Endodermal cell (in vitro differentiated cells): ENCODE measurements around the gene TMED3. TPM values are rescaled to one million over a fixed set of nuclear protein-coding genes. Genes with fewer than 3 reads are reported as not detected.

Source experiments
- DNase-seq: peaks from one replicate; pipeline ENCODE4 v3.0.0-alpha.2; 2017
- H3K27ac ChIP-seq: 2 replicates; pipeline ENCODE4 v1.5.1; 2013; ENCODE audit warnings: mild to moderate bottlenecking, low read depth, low read length, moderate library complexity
- H3K27me3 ChIP-seq: 2 replicates; pipeline ENCODE4 v1.6.1; 2013; ENCODE audit warnings: mild to moderate bottlenecking, low read length, moderate library complexity; ENCODE audit not compliant: insufficient read depth, control insufficient read depth, poor library complexity, severe bottlenecking
- H3K36me3 ChIP-seq: 2 replicates; pipeline ENCODE4 v1.7.0; 2013; ENCODE audit warnings: mild to moderate bottlenecking, low read length, moderate library complexity; ENCODE audit not compliant: control insufficient read depth, insufficient read depth
- H3K4me1 ChIP-seq: one replicate; pipeline ENCODE4 v1.7.0; 2013; ENCODE audit warnings: low read length; ENCODE audit not compliant: control insufficient read depth, insufficient read depth
- H3K4me3 ChIP-seq: 2 replicates; pipeline ENCODE4 v1.5.1; 2013; ENCODE audit warnings: mild to moderate bottlenecking, low read length, moderate library complexity
- H3K9ac ChIP-seq: 2 replicates; pipeline ENCODE4 v1.6.1; 2013; ENCODE audit warnings: mild to moderate bottlenecking, low read length, moderate library complexity; ENCODE audit not compliant: poor library complexity, severe bottlenecking; ENCODE audit errors: extremely low read depth
- H3K9me3 ChIP-seq: 2 replicates; pipeline ENCODE4 v1.6.1; 2013; ENCODE audit warnings: mild to moderate bottlenecking, low read length, moderate library complexity; ENCODE audit not compliant: control insufficient read depth
- H3K27ac Mint-ChIP-seq: 2 replicates; pipeline ENCODE4 v1.8.0; 2020; ENCODE audit warnings: mixed read lengths
- H3K27me3 Mint-ChIP-seq: 2 replicates; pipeline ENCODE4 v1.8.0; 2021; ENCODE audit warnings: mild to moderate bottlenecking, mixed read lengths; ENCODE audit not compliant: insufficient read depth
- H3K36me3 Mint-ChIP-seq: 2 replicates; pipeline ENCODE4 v1.8.0; 2020; ENCODE audit warnings: low read depth, mixed read lengths
- H3K4me1 Mint-ChIP-seq: 2 replicates; pipeline ENCODE4 v1.8.0; 2020; ENCODE audit warnings: mixed read lengths
- H3K4me3 Mint-ChIP-seq: 2 replicates; pipeline ENCODE4 v1.8.0; 2020; ENCODE audit warnings: mild to moderate bottlenecking, moderate library complexity, mixed read lengths
- H3K9me3 Mint-ChIP-seq: 2 replicates; pipeline ENCODE4 v1.8.0; 2020; ENCODE audit warnings: mild to moderate bottlenecking, mixed read lengths
- CTCF ChIP-seq: fragments of 200-600 bp; sonication (generic); conservative IDR thresholded peaks from 2 replicates; pipeline ENCODE4 v1.5.0; 2021; ENCODE audit warnings: antibody characterized with exemption, mild to moderate bottlenecking
- WGBS, 2 experiments: methylation state at CpG; one replicate each; pipeline versions ENCODE4 v1.1.5 to v1.1.7; 2013; ENCODE audit warnings: missing lambda C conversion rate in 2 of 2, mixed read lengths in 1 of 2; ENCODE audit not compliant: insufficient coverage in 1 of 2, insufficient read length in 1 of 2; 5-methylcytosine and 5-hydroxymethylcytosine counted together
- total RNA-seq, 2 donors: library from RNA; stranded (reverse); fragmentation: NEBNext Ultra II Directional in 1 of 2; extraction: Animal tissue kit (Norgen Biotek cat#: 25700) in 1 of 2; gene quantifications; 2 replicates in 1 of 2; 3 replicates in 1 of 2; pipeline ENCODE4 v1.2.1, GENCODE V29; 2021

The TMED3 gene
- total RNA-seq, 2 donors from 2014 or later = 44.8 to 48.9 TPM

GRCh38 chr15:79357566-79357965, 46.7 kb downstream of the TMED3 start:
- H3K36me3 ChIP-seq = no peaks in the 10 kb centered on the region
- Mint-ChIP-seq H3K4me1 (no peaks in the 10 kb centered on the region), H3K27ac (no peak overlapping the region), H3K27me3 (no peaks in the 10 kb centered on the region), H3K9me3 (peaks cover under 1% of the 10 kb centered on the region), H3K36me3 (no peaks in the 10 kb centered on the region), H3K4me3 (no peak overlapping the region)
- H3K27me3 ChIP-seq = no peaks in the 10 kb centered on the region
- no peak overlapping the region for H3K4me3 ChIP-seq
- WGBS, 2 experiments = 98 to 100% methylated on average over 1 to 3 of the region's 3 CpGs
- H3K9ac ChIP-seq = no peak overlapping the region
- H3K27ac ChIP-seq = no peak overlapping the region
- no peak for TF ChIP-seq CTCF
- no peaks in the 10 kb centered on the region for H3K4me1 ChIP-seq
- no peak for DNase-seq
- H3K9me3 ChIP-seq = peaks cover under 1% of the 10 kb centered on the region

GRCh38 chr15:79358069-79358468, 47.2 kb downstream of the TMED3 start:
- Mint-ChIP-seq H3K9me3 (peaks cover 4% of the 10 kb centered on the region), H3K4me3 (no peak overlapping the region), H3K36me3 (no peaks in the 10 kb centered on the region), H3K27ac (no peak overlapping the region), H3K4me1 (no peaks in the 10 kb centered on the region), H3K27me3 (no peaks in the 10 kb centered on the region)
- Histone ChIP-seq H3K4me1 (no peaks in the 10 kb centered on the region), H3K27me3 (no peaks in the 10 kb centered on the region), H3K27ac (no peak overlapping the region), H3K36me3 (no peaks in the 10 kb centered on the region), H3K4me3 (no peak overlapping the region), H3K9ac (no peak overlapping the region), H3K9me3 (peaks cover 5% of the 10 kb centered on the region)
- TF ChIP-seq CTCF = no peak
- WGBS, 2 experiments = 57% methylated on average over 3 of the region's 3 CpGs; no CpG with 5 or more reads in 1 of the 2 experiments
- no peak for DNase-seq

GRCh38 chr15:79364571-79365240, 53.8 kb downstream of the TMED3 start:
- 84 to 90% methylated on average over 6 to 9 of the region's 9 CpGs for WGBS, 2 experiments
- peak; percentile 16 for TF ChIP-seq CTCF

More at GRCh38 chr15:79364571-79365240, 53.8 kb downstream of the TMED3 start:
- DNase-seq = peak; percentile 53
- no peak overlapping the region for H3K27ac ChIP-seq
- H3K4me3 ChIP-seq = no peak overlapping the region
- no peaks in the 10 kb centered on the region for H3K27me3 ChIP-seq
- no peaks in the 10 kb centered on the region for H3K36me3 Mint-ChIP-seq
- H3K36me3 ChIP-seq = no peaks in the 10 kb centered on the region
- H3K9me3 ChIP-seq = peaks cover 7% of the 10 kb centered on the region
- no peak overlapping the region for H3K9ac ChIP-seq
- peaks cover 4% of the 10 kb centered on the region for H3K9me3 Mint-ChIP-seq
- H3K27me3 Mint-ChIP-seq = no peaks in the 10 kb centered on the region
- H3K4me1 Mint-ChIP-seq = peaks cover 49% of the 10 kb centered on the region
- H3K4me1 ChIP-seq = peaks cover 26% of the 10 kb centered on the region
- no peak overlapping the region for H3K4me3 Mint-ChIP-seq
- peak overlapping the region; percentile 75 for H3K27ac Mint-ChIP-seq
